HG03442 (cell line): ENCODE data around the gene H2BK1.

Source experiments
- ATAC-seq: cut with Tn5 transposase; IDR thresholded peaks from one replicate; pipeline ENCODE4 v1.9.1; 2021; ENCODE audit warnings: mild to moderate bottlenecking, moderate library complexity; ENCODE audit not compliant: unreplicated experiment

The H2BK1 gene

GRCh38 chr7:151210087-151210854 is at the start of gene H2BK1:
Gene H2BK1, minus strand, starts transcription at chr7:151210488. Its CDS starts 170 bp downstream, at chr7:151210318.
- ATAC-seq: no peak

GRCh38 chr7:151257990-151258389 is 47.7 kb upstream of the H2BK1 start:
- ATAC-seq: no peak

GRCh38 chr7:151256410-151257045 is 46.2 kb upstream of the H2BK1 start:
- ATAC-seq: no peak

- no peak for ATAC-seq
Measured at GRCh38 chr7:151255390-151255789, 45.1 kb upstream of the H2BK1 start.

- no peak for ATAC-seq
Measured at GRCh38 chr7:151254851-151255250, 44.6 kb upstream of the H2BK1 start.

- no peak for ATAC-seq
Measured at GRCh38 chr7:151254316-151254715, 44.0 kb upstream of the H2BK1 start.

- ATAC-seq: no peak
Measured at GRCh38 chr7:151252961-151253711, 42.8 kb upstream of the H2BK1 start.

GRCh38 chr7:151252561-151252835 is 42.2 kb upstream of the H2BK1 start:
- ATAC-seq: no peak

GRCh38 chr7:151251689-151252560 is 41.6 kb upstream of the H2BK1 start:
- no peak for ATAC-seq

GRCh38 chr7:151251328-151251688 is 41.0 kb upstream of the H2BK1 start:
- no peak for ATAC-seq

GRCh38 chr7:151250181-151251132 is 40.2 kb upstream of the H2BK1 start:
- no peak for ATAC-seq

- no peak for ATAC-seq
Measured at GRCh38 chr7:151249732-151250072, 39.4 kb upstream of the H2BK1 start.

- ATAC-seq: no peak
Measured at GRCh38 chr7:151249034-151249731, 38.9 kb upstream of the H2BK1 start.

- ATAC-seq: no peak
Measured at GRCh38 chr7:151248346-151249033, 38.2 kb upstream of the H2BK1 start, which contains the start of gene SMARCD3. Gene SMARCD3, minus strand, starts transcription at chr7:151248694. Its CDS starts 132 bp downstream, at chr7:151248562.

GRCh38 chr7:151247611-151248345 is 37.5 kb upstream of the H2BK1 start:
- ATAC-seq: no peak

GRCh38 chr7:151246851-151247580 is 36.7 kb upstream of the H2BK1 start:
- no peak for ATAC-seq

- no peak for ATAC-seq
Measured at GRCh38 chr7:151246102-151246850, 36.0 kb upstream of the H2BK1 start.
